ENCODE data around the gene RPP30.

Gene RPP30

DNA sequence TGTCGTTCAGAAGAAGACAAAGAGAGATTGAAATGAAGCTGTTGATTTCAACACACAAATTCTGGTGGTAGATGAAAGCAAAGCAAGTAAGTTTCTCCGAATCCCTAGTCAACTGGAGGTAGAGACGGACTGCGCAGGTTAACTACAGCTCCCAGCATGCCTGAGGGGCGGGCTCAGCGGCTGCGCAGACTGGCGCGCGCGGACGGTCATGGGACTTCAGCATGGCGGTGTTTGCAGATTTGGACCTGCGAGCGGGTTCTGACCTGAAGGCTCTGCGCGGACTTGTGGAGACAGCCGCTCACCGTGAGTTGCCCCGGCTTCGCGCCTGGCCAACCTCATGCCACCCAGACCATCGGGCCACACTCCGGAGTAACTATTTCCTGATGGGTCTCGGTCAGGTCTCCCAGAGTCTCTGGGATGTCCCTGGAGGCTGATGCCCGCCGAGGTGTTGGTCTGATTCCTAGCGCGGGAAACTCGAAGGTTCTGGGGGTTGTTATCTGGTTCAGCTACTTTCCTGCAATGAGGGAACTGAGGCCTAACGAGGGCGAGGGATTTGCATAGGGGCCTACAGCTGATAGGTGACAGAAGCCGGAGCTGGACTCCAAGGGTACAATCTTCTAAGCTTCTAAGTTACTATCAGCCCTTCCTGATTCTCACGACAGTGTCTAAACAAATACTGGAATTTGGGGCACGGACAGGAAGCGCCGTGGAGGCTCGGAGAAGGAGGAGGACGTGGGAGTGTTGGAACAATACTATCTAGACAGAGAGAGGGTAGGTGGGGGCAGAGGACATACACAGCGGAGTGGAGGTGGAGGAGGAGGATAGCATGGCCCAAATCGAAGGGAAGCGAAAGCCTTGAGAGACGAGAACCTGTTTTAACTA is at the start of gene RPP30:
Gene RPP30 (plus strand): TSS at position 209 of the 882 bp plus-strand sequence. CDS start 13 bp downstream, at position 222.
- DNase-seq = peak; percentile 86
- ATAC-seq = peak; percentile 98

DNA sequence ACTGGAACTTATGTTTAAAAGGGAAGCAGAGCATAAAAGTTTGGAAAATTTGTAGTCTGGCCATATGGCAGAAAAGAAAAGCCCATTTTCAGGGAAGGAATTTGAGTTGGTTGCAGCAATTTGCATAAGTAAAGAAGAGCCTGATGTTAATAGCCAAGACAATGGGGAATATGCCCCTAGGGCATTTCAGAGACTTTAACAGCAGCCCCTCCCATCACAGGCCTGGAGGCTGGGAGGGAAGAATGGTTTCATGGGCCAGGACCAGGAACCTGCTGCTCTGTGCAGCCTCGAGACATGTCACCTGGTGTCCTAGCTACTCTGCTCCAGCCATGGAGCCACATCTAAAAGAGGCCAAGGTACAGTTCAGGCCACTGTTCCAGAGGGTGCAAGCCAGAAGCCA is 49.3 kb upstream of the RPP30 start:
- ATAC-seq (no peak), DNase-seq (no peak)

DNA sequence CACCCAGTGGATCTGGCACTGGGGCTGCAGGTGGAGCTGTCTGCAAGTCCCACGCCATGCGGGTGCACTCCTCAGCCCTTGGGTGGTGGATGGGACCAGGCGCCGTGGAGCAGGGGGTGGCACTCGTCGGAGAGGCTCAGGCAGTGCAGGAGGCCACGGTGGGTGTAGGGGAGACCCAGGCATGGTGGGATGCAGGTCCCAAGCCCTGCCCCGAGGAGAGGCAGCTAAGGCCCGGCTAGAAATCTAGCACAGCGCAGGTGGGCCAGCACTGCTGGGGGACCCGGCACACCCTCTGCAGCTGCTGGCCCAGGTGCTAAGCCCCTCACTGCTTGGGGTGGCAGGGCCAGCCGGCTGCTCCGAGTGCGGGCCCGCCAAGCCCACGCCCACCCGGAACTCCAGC is 39.7 kb upstream of the RPP30 start:
- no peak for DNase-seq
- ATAC-seq = no peak

- DNase-seq (no peak), ATAC-seq (no peak)
Observed at GRCh38 chr10:90834326-90834725, 37.4 kb upstream of the RPP30 start.

DNA sequence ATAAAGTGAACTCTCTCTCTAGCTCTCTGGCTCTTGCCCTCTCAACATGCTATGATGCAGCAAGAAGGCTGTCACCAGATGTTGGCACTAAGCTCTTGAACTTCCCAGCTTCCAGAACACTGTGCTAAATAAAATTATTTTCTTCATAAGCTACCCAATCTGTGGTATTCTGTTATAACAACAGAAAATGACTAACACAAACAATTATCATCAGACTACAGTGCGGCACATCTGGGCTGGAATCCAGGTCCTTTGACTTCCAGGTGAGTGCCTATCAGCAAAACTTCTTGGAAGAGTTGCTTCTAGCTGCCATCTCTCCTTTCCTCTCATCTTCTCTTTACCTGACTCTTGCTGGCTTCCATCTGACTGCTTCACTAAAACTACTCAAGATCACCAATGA is 34.3 kb upstream of the RPP30 start:
- DNase-seq (no peak), ATAC-seq (no peak)

- DNase-seq = no peak
- no peak for ATAC-seq
Observed at GRCh38 chr10:90842725-90843124, 29.0 kb upstream of the RPP30 start.

- DNase-seq = no peak
- no peak for ATAC-seq
Observed at GRCh38 chr10:90845726-90846125, 26.0 kb upstream of the RPP30 start.

DNA sequence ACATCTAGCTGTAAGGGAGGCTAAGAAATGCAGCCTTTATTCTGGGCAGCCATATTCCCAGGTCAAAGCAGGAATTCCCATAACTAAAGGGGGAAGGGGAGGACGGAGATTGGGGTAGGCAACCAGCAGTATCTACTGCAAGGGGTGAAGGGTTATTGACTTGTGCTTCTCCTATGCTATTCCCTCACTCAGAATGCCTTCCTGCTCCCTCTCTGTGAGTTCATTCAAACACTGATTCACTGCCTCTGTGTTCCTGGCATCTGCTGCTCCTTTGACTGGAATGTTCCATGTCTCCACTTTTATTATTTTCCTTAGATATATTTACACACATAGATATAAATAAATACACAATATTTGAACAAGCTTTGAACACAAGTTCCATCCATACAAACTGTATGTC is 25.0 kb upstream of the RPP30 start:
- DNase-seq = no peak
- no peak for ATAC-seq

- no peak for ATAC-seq
- DNase-seq = no peak
Observed at GRCh38 chr10:90847436-90847835, 24.3 kb upstream of the RPP30 start.

- DNase-seq (no peak), ATAC-seq (no peak)
Observed at GRCh38 chr10:90849956-90850749, 21.6 kb upstream of the RPP30 start.

GRCh38 chr10:90855126-90855525 is 16.6 kb upstream of the RPP30 start:
- no peak for DNase-seq

DNA sequence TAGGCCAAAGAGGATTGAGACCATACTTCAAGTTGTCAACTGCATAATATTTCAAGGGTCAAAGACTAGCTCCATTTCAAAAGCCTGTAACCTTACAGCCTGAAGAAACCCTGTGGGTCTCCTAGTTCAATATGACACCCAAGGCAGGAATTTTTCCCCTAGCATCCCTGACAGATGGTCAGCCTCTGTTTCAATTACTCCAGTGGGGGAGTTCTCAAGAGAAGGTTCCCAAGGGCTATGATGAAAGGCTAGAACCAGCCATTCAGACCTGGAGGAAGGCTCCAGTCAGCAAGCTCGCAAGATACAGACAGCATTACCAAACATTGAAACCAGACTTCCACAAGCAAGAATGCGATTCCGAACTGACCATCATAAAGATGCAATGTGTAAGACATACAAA is 15.5 kb upstream of the RPP30 start:
- DNase-seq = no peak
- no peak for ATAC-seq

More at GRCh38 chr10:90855126-90855525, 16.6 kb upstream of the RPP30 start:
- no peak for ATAC-seq

GRCh38 chr10:90856964-90857634 is 14.7 kb upstream of the RPP30 start:
- DNase-seq (peak; percentile 11), ATAC-seq (peak; percentile 14)

GRCh38 chr10:90857635-90858460 is 13.9 kb upstream of the RPP30 start, which contains the start of gene HTR7:
Gene HTR7, minus strand, starts transcription at chr10:90858039. Its CDS starts 368 bp downstream, at chr10:90857671.
- peak; percentile 70 for DNase-seq
- peak; percentile 81 for ATAC-seq

- DNase-seq = no peak
- no peak for ATAC-seq
Observed at GRCh38 chr10:90858461-90858968, 13.3 kb upstream of the RPP30 start.

GRCh38 chr10:90859321-90859751 is 12.4 kb upstream of the RPP30 start:
- ATAC-seq (peak; percentile 60), DNase-seq (no peak)

GRCh38 chr10:90860790-90861189 is 11.0 kb upstream of the RPP30 start:
- no peak for DNase-seq
- no peak for ATAC-seq

DNA sequence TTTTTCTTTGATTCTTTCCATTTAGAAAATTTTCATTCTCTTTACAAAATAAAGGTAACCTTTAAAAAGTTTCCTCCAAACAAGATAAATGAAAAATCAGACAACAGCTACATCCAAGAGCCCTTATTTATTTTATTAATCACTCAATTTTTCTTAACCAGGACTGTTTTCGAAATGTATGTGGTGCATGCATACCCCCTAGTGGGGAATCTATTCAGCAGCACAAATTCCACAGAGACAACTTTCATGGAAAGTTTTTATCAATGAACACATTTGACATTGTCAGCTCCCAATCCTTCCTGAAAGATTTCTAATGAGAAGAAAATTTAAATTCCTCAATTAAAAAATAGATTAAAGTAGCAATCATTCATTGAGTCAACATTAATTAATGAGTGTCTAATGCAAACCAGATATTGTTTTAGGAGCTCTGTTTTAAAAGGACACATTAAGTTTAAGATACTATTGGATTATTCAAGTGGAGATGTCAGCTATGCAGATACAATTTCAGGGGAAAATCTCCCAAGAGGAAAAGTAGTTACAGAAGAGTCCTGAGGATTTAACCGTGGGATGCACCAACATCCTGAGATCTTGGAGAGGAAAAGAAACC is 8.8 kb upstream of the RPP30 start:
- ATAC-seq = no peak
- no peak for DNase-seq

GRCh38 chr10:90865401-90865800 is 6.4 kb upstream of the RPP30 start:
- DNase-seq (no peak), ATAC-seq (no peak)

DNA sequence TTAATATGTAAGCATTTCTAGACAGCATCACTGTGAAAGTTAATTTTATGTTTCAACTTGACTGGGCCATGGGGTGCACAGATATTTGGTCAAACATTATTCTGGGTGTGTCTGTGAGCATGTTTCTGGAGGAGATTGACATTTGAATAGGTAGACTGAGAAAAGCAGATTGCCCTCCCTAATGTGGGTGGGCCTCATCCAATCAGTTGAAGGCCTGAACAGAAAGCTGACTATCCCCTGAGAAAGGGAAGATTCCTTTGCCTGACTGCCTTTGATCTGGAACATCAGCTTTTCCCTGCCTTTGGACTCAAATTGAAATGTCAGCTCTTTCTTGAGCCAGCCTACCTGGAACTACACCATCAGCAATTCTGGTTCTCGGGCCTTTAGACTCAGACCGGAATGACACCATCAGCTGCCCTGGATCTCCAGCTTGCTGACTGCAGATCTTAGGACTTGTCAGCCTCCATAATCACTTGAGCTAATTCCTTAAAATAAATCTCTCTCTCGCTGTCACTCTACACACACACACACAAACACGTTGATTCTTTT is 5.7 kb upstream of the RPP30 start:
- ATAC-seq (no peak), DNase-seq (no peak)
